ENCODE results near the gene SET.
"Not testable (repeated sequence)": the region's sequence is repeated elsewhere in the genome, so short reads cannot be mapped to it uniquely, and the experiment has no call there.

SET gene

DNA sequence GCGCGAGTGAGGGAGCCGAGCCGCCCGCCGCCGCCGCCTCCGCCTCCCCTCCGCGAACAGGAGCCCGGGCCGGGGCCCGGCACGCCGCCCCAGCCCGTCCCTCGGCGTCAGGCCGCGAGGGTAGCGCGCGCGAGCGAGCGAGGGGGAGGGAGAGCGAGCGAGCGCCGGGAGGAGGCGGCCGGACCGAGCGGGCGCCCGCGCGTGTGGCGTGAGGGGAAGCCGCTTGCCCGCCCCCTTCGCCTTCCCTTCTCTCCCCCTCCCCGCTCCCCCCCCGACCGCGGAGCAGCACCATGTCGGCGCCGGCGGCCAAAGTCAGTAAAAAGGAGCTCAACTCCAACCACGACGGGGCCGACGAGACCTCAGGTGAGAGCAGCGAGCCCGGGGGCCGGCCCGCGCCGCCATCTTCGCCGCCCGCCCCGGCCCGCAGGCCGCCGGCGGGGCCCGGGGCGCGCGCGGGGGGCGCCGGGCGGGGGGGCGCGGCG, 312 bp downstream of the SET start:
- peak in 1 of 3 experiments; percentile 85 for DNase-seq

- peak; percentile 7 to 76 (median 60) for DNase-seq
Measured at GRCh38 chr9:128689820-128690683, 1.0 kb downstream of the SET start.

- no peak for DNase-seq
Measured at GRCh38 chr9:128690684-128691034, 1.6 kb downstream of the SET start.

- DNase-seq = not testable (repeated sequence)
Measured at GRCh38 chr9:128693738-128694137, 4.7 kb downstream of the SET start.

DNA sequence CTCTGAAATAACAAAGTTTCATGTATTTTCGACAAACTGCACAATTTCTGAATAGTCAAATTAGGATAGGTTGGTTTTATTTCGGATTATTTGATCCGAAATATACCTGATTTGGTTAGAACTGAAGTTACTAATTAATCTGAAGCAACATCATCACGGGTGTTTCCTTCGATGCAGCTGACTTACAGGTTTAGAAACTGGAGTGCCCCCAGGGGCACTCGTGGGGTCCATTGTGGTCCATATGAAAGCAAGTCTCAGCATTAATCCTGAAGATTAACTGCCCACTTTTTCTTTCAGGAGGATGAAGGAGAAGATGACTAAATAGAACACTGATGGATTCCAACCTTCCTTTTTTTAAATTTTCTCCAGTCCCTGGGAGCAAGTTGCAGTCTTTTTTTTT, 5.3 kb downstream of the SET start:
- no peak for DNase-seq

DNA sequence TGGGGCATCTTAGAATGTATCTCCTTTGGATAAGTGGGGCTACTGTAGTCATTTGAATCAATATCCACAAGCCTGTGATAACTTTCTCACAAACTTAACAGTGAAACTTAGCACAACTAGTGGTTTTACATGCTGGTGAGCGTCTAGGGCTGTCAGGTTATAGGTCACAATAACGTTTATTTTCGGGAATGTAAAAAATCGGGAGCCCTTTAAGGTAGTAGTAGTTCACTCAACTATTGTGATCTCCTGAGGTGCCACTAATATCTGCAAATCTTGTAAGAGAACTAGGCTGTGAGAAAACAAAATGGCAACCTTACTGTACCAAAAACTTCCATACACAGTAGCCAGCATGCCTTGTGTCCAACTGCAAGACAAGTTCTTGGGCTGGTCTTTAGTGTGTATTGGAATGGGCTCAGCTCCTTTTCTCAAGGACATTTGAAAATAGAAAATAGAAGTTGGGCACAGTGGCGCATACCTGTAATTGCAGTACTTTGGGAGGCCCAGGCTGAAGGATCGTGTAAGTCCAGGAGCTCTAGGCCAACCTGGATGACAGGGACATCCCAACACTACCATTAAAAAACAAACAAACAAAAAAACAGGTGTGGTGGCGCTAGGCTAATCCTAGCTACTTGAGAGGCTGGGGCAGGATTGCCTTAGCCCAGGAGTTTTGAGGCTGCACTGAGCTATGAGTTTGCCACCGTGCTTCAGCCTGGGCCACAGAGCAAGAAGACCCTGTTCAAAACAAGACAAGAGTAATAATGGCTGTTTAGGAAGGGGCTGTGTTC, 8.1 kb downstream of the SET start:
- no peak for DNase-seq

- not testable (repeated sequence) for DNase-seq
Measured at GRCh38 chr9:128699096-128699795, 10.2 kb downstream of the SET start.

DNA sequence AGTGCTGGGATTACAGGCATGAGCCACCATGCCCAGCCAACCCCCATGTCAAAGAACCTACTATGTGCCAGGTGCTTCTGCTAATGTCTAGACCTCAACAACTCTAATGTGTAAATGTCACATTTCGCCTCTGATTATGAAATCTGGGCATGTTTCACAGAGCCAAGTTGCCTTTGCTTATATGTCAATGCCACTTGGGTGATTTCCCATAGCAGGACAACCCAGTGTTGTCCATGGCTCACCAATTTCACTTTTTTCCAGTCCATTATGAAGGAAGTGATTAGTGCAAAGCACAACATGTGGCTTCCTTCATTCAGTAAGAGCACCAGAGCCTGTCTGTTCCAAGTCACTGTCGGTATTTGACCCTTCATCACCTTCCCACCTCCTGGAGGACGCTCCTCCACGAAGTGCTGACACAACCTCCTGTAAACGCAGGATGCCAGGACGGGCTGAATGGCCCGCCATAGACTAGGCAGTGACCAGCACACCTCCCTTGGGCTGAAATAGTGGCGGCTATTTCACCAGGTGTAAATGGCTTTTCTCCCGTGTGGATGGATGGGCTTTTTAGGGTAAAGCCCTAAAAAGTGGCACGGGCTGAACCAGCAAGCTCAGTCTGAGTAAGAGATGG, 12.3 kb downstream of the SET start:
- DNase-seq = no peak

GRCh38 chr9:128702445-128702948, 13.5 kb downstream of the SET start, which contains the start of gene PKN3:
TSS of gene PKN3 (plus strand) at chr9:128702503. CDS start at chr9:128702916, 413 bp downstream.
- peak; percentile 26 to 84 (median 81) for DNase-seq

- no peak for DNase-seq
Measured at GRCh38 chr9:128702949-128703615, 14.1 kb downstream of the SET start.

DNA sequence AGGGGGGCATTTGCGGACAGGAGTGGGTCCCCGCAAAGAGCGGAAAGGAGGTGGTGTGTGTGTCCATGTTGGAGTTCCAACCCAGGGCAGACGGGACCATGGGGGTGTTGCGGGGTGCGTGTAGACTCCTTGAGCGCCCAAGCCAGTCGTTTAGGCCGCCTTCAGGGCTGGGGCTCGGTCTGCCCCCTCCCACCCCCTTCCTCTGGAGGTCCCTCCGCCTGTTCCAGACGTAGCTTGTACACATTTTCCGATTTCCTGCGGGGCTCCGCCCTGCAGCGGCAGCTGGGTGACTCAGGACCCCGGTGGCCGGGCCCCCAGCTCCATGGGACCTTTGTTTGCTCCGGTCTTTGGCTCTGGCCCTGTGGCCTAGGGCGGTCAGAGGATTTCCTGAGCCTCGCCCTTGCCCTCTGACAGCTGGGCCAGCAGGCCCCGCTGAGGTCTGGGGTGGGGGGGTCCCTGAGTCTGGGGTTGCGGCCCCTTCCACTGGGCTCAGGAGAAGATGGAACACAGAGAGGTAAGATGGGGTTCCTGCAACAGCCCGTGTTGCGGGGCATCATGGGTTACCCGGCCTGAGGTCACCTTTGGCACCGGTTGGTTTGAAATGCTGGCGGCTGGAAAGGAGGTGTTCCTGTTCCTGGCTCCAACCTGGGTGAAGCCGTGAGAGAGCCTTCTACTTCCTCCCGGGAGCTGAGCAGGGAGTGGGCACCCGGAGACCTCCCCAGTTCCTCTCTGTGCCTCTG, 14.8 kb downstream of the SET start:
- no peak for DNase-seq

GRCh38 chr9:128704356-128704670, 15.3 kb downstream of the SET start:
- DNase-seq = no peak

GRCh38 chr9:128705051-128705965, 16.3 kb downstream of the SET start:
- no peak for DNase-seq

DNA sequence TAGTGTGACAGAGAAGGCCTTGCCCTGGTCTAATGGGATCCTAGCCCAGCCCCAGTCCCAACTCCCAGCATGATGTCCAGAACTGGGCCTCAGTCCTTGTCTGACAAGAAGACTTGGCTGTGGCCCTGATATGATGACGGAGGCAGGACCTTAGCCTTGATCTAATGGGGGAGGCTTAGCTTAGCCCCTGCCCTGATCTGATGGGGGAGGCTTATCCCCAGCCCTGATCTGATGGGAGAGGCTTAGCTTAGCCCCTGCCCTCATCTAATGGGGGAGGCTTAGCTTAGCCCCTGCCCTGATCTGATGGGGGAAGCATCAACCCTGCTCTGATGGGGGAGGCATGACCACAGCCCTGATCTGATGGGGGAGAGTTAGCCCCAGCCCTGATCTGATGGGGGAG, 17.0 kb downstream of the SET start:
- no peak for DNase-seq

DNA sequence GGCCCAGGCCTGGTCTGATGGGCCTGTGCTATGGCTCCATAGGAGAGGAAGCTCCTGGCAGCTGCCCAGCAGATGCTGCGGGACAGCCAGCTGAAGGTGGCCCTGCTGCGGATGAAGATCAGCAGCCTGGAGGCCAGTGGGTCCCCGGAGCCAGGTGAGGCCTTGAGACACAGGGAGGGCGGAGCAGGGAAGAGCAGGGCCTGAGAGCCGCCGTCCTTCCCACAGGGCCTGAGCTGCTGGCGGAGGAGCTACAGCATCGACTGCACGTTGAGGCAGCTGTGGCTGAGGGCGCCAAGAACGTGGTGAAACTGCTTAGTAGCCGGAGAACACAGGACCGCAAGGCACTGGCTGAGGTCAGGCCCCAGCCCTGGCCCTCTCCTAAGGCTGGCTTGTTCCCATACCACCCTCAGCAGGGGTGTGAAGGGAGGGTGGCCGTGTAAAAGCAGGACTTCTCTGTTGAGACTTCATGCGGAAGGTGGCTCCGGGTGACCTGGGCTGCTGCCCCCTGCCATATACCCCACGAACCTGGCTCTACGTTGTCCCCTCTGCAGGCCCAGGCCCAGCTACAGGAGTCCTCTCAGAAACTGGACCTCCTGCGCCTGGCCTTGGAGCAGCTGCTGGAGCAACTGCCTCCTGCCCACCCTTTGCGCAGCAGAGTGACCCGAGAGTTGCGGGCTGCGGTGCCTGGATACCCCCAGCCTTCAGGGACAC, 17.8 kb downstream of the SET start:
- no peak for DNase-seq

GRCh38 chr9:128707446-128707845, 18.4 kb downstream of the SET start:
- DNase-seq = no peak

- no peak for DNase-seq
Measured at GRCh38 chr9:128712451-128713410, 23.7 kb downstream of the SET start.

DNA sequence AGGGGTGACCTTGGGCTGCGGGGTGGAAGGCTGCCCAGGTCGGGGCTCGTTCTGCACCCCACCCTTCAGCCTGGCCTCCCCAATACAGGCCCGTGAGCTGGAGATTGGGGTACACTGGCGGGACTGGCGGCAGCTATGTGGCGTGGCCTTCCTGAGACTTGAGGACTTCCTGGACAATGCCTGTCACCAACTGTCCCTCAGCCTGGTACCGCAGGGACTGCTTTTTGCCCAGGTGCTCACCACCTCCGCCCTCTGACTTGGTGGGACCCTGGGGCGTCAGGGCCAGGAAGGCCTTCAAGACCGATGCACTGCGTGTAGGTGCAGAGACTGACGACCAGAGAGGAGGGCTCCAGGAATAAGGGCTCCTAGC, 24.4 kb downstream of the SET start:
- DNase-seq = no peak
